Stimulated activated naive CD4-positive, alpha-beta T cell (primary cell): ENCODE data around the gene ATRNL1.
"Not testable (repeated sequence)": the region's sequence is repeated elsewhere in the genome, so short reads cannot be mapped to it uniquely, and the experiment has no call there.

ENCODE experiments used
- DNase-seq, 6 experiments: peaks; one replicate each; lab custom pipeline; 2025; lab: John Stamatoyannopoulos, UW

ATRNL1 gene

GRCh38 chr10:115624448-115624847 lies 531.3 kb downstream of the ATRNL1 start:
- DNase-seq = no peak

GRCh38 chr10:115628616-115629015 lies 535.5 kb downstream of the ATRNL1 start:
- DNase-seq = no peak

GRCh38 chr10:115638246-115638645 lies 545.1 kb downstream of the ATRNL1 start:
- no peak for DNase-seq

- no peak for DNase-seq
These were observed 556.1 kb downstream of the ATRNL1 start for GRCh38 chr10:115649217-115649616.

GRCh38 chr10:115653473-115653872 lies 560.3 kb downstream of the ATRNL1 start:
- no peak for DNase-seq

- DNase-seq = no peak
These were observed 561.8 kb downstream of the ATRNL1 start for GRCh38 chr10:115654961-115655360.

- no peak for DNase-seq
These were observed 564.1 kb downstream of the ATRNL1 start for GRCh38 chr10:115657161-115657860.

GRCh38 chr10:115659616-115660015 lies 566.5 kb downstream of the ATRNL1 start:
- no peak for DNase-seq

GRCh38 chr10:115660391-115660790 lies 567.2 kb downstream of the ATRNL1 start:
- DNase-seq = no peak

- no peak for DNase-seq
These were observed 569.3 kb downstream of the ATRNL1 start for GRCh38 chr10:115662422-115662821.

GRCh38 chr10:115665549-115665948 lies 572.4 kb downstream of the ATRNL1 start:
- no peak for DNase-seq

- no peak for DNase-seq
These were observed 581.3 kb downstream of the ATRNL1 start for GRCh38 chr10:115674496-115674895.

- DNase-seq = no peak
These were observed 603.6 kb downstream of the ATRNL1 start for GRCh38 chr10:115696747-115697146.

- DNase-seq = no peak
These were observed 612.9 kb downstream of the ATRNL1 start for GRCh38 chr10:115706026-115706425.

- DNase-seq = no peak
These were observed 613.4 kb downstream of the ATRNL1 start for GRCh38 chr10:115706488-115707076.

- no peak for DNase-seq
These were observed 617.0 kb downstream of the ATRNL1 start for GRCh38 chr10:115710136-115710535.

- DNase-seq = no peak
These were observed 618.1 kb downstream of the ATRNL1 start for GRCh38 chr10:115711306-115711705.

GRCh38 chr10:115720121-115720520 lies 627.0 kb downstream of the ATRNL1 start:
- DNase-seq = no peak

- DNase-seq = no peak
These were observed 634.0 kb downstream of the ATRNL1 start for GRCh38 chr10:115727129-115727528.

GRCh38 chr10:115744089-115744488 lies 650.9 kb downstream of the ATRNL1 start:
- DNase-seq = no peak

- DNase-seq = no peak
These were observed 652.8 kb downstream of the ATRNL1 start for GRCh38 chr10:115745943-115746342.

- DNase-seq = no peak
These were observed 654.6 kb downstream of the ATRNL1 start for GRCh38 chr10:115747811-115748210.

- DNase-seq = not testable (repeated sequence)
These were observed 665.3 kb downstream of the ATRNL1 start for GRCh38 chr10:115758488-115758887.

- DNase-seq = no peak
These were observed 667.0 kb downstream of the ATRNL1 start for GRCh38 chr10:115760131-115760530.
